ENCODE measurements around the gene ADAM11.

GRCh38 chr17:44781551-44782325 is 22.9 kb downstream of the ADAM11 start:
- TF ChIP-seq ZNF274 (IDR thresholded peaks at IDR 0.05; ENCODE audit: low read depth, low read length) (no peak), SUZ12 (IDR thresholded peaks at IDR 0.05; ENCODE audit: extremely low read depth, insufficient read depth, insufficient read length) (no peak), YY1 (IDR thresholded peaks at IDR 0.05; ENCODE audit: insufficient read depth, insufficient read length) (no peak)
